ENCODE results near the gene PRKCG.
A peak's percentile ranks its signal among the peaks of the same experiment; 100 is the strongest.
"Not testable (repeated sequence)": the region's sequence is repeated elsewhere in the genome, so short reads cannot be mapped to it uniquely, and the experiment has no call there.

PRKCG gene

GRCh38 chr19:53868892-53869804 lies 12.8 kb upstream of the PRKCG start:
- TF ChIP-seq, protein P1, sequence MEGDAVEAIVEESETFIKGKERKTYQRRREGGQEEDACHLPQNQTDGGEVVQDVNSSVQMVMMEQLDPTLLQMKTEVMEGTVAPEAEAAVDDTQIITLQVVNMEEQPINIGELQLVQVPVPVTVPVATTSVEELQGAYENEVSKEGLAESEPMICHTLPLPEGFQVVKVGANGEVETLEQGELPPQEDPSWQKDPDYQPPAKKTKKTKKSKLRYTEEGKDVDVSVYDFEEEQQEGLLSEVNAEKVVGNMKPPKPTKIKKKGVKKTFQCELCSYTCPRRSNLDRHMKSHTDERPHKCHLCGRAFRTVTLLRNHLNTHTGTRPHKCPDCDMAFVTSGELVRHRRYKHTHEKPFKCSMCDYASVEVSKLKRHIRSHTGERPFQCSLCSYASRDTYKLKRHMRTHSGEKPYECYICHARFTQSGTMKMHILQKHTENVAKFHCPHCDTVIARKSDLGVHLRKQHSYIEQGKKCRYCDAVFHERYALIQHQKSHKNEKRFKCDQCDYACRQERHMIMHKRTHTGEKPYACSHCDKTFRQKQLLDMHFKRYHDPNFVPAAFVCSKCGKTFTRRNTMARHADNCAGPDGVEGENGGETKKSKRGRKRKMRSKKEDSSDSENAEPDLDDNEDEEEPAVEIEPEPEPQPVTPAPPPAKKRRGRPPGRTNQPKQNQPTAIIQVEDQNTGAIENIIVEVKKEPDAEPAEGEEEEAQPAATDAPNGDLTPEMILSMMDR (IDR thresholded peaks at IDR 0.05; ENCODE audit: low read depth, low read length) = peak; percentile 29
- H3K4me3 ChIP-seq (replicated peaks in 1 of 2; ENCODE audit: low read depth in 2 of 2, low read length in 2 of 2) = peak overlapping the region; percentile 88 to 97
- peak; percentile 89 to 96 for DNase-seq (ENCODE audit: low read depth in 2 of 2)

- not testable (repeated sequence) for DNase-seq (ENCODE audit: low read depth in 2 of 2)
- H3K4me3 ChIP-seq (replicated peaks in 1 of 2; ENCODE audit: low read depth in 2 of 2, low read length in 2 of 2) = peak overlapping the region; percentile 88 to 97
Measured at GRCh38 chr19:53869805-53870484, 12.1 kb upstream of the PRKCG start.

DNA sequence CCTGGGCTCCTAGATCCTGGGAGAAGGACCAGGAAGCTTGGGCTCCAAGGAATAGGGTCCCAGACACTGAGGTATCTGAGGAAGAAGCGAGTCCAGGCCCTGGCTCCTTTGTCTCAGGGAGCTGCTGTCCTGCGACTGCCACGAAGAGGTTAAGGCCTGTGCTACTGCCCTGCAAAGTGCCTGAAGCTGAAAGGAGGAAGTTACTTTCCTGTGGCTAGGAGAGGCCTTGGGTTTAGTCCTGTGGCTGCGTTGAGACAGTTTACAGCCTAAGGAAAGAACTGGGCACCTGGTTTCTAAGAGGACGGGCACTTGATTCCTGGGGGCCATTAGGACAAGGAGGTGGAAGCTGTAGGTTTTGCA lies 11.5 kb upstream of the PRKCG start:
- DNase-seq (ENCODE audit: low read depth in 2 of 2) = no peak
- TF ChIP-seq, protein P1 (IDR thresholded peaks at IDR 0.05; ENCODE audit: low read depth, low read length) = no peak
- peak overlapping the region; percentile 21 to 24 for H3K4me3 ChIP-seq (replicated peaks in 1 of 2; ENCODE audit: low read depth in 2 of 2, low read length in 2 of 2)

- TF ChIP-seq, protein P1 (IDR thresholded peaks at IDR 0.05; ENCODE audit: low read depth, low read length) = no peak
- H3K4me3 ChIP-seq (replicated peaks in 1 of 2; ENCODE audit: low read depth in 2 of 2, low read length in 2 of 2) = no peak overlapping the region
- no peak for DNase-seq (ENCODE audit: low read depth in 2 of 2)
Measured at GRCh38 chr19:53871454-53871853, 10.5 kb upstream of the PRKCG start.

DNA sequence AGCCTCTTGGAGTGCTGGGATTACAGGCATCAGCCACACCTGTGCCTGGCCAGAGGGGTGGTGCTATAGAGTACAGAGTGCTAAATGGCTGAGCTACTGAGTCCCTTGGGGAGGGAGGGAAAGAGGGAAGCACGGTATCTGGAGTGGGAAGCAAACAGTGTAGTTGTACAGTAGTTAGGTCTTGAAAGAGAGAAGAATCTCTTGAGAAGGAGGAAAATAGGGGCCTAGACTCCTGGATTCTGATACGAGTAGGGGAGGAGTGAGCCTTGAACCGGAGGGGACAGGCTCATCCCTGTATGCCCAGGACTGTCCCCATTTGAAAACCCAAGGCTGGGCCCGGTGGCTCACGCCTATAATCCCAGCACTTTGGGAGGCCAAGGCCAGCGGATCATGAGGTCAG lies 9.2 kb upstream of the PRKCG start:
- no peak for DNase-seq (ENCODE audit: low read depth in 2 of 2)
- TF ChIP-seq, protein P1 (IDR thresholded peaks at IDR 0.05; ENCODE audit: low read depth, low read length) = no peak
- no peak overlapping the region for H3K4me3 ChIP-seq (replicated peaks in 1 of 2; ENCODE audit: low read depth in 2 of 2, low read length in 2 of 2)

- no peak for DNase-seq (ENCODE audit: low read depth in 2 of 2)
- TF ChIP-seq, protein P1 (IDR thresholded peaks at IDR 0.05; ENCODE audit: low read depth, low read length) = no peak
Measured at GRCh38 chr19:53873773-53874605, 8.0 kb upstream of the PRKCG start.

More at GRCh38 chr19:53873773-53874605, 8.0 kb upstream of the PRKCG start:
- H3K4me3 ChIP-seq (replicated peaks in 1 of 2; ENCODE audit: low read depth in 2 of 2, low read length in 2 of 2) = no peak overlapping the region
